ENCODE measurements around the gene SMYD3. TPM values are rescaled to one million over a fixed set of nuclear protein-coding genes. Genes with fewer than 3 reads are reported as not detected.

SMYD3 gene
- total RNA-seq, 3 donors from 2014 or later, result 16.8 to 28.8 (median 19.5) TPM

GRCh38 chr1:245797592-245798348, 709.3 kb downstream of the SMYD3 start:
- TF ChIP-seq POLR2A (IDR thresholded peaks at IDR 0.05) (no peak), POLR2AphosphoS5 (IDR thresholded peaks at IDR 0.05) (no peak), CTCF (IDR thresholded peaks at IDR 0.05) (no peak)
- DNase-seq (ENCODE audit: low spot score in 2 of 2), result no peak
- intact Hi-C loops (cut with DNase I; ENCODE audit: low total_unique reads), result no loop called here

GRCh38 chr1:245791410-245792312, 715.4 kb downstream of the SMYD3 start:
- no peaks in the 10 kb centered on the region for H3K9me3 ChIP-seq
- no peaks in the 10 kb centered on the region for H3K27me3 ChIP-seq
- H3K4me1 ChIP-seq, result no peaks in the 10 kb centered on the region
- TF ChIP-seq CTCF (IDR thresholded peaks at IDR 0.05), result no peak
- TF ChIP-seq POLR2AphosphoS5 (IDR thresholded peaks at IDR 0.05), result no peak
- TF ChIP-seq POLR2A (IDR thresholded peaks at IDR 0.05), result no peak
- no peak overlapping the region for H3K4me3 ChIP-seq
- H3K27ac ChIP-seq, result no peak overlapping the region
- DNase-seq (ENCODE audit: low spot score in 2 of 2), result no peak
- intact Hi-C loops (cut with DNase I; ENCODE audit: low total_unique reads), result no loop called here
- no peaks in the 10 kb centered on the region for H3K36me3 ChIP-seq

More at GRCh38 chr1:245797592-245798348, 709.3 kb downstream of the SMYD3 start:
- Histone ChIP-seq H3K27ac (no peak overlapping the region), H3K4me3 (no peak overlapping the region), H3K9me3 (no peaks in the 10 kb centered on the region), H3K36me3 (no peaks in the 10 kb centered on the region), H3K27me3 (no peaks in the 10 kb centered on the region), H3K4me1 (no peaks in the 10 kb centered on the region)

GRCh38 chr1:245790441-245790840, 716.6 kb downstream of the SMYD3 start:
- Histone ChIP-seq H3K36me3 (no peaks in the 10 kb centered on the region), H3K27me3 (no peaks in the 10 kb centered on the region), H3K4me1 (no peaks in the 10 kb centered on the region), H3K4me3 (no peak overlapping the region), H3K27ac (no peak overlapping the region), H3K9me3 (no peaks in the 10 kb centered on the region)
- no peak for TF ChIP-seq CTCF (IDR thresholded peaks at IDR 0.05)
- TF ChIP-seq POLR2A (IDR thresholded peaks at IDR 0.05), result no peak
- no peak for TF ChIP-seq POLR2AphosphoS5 (IDR thresholded peaks at IDR 0.05)
- DNase-seq (ENCODE audit: low spot score in 2 of 2), result no peak
- intact Hi-C loops (cut with DNase I; ENCODE audit: low total_unique reads), result no loop called here

GRCh38 chr1:245788886-245789285, 718.2 kb downstream of the SMYD3 start:
- no peaks in the 10 kb centered on the region for H3K27me3 ChIP-seq
- no peak overlapping the region for H3K4me3 ChIP-seq
- DNase-seq (ENCODE audit: low spot score in 2 of 2), result no peak
- H3K36me3 ChIP-seq, result no peaks in the 10 kb centered on the region
- H3K27ac ChIP-seq, result peak overlapping the region in 1 of 2 donors; percentile 7
- H3K4me1 ChIP-seq, result no peaks in the 10 kb centered on the region
- intact Hi-C loops (cut with DNase I; ENCODE audit: low total_unique reads), result no loop called here
- TF ChIP-seq CTCF (IDR thresholded peaks at IDR 0.05), result no peak
- TF ChIP-seq POLR2A (IDR thresholded peaks at IDR 0.05), result no peak
- no peak for TF ChIP-seq POLR2AphosphoS5 (IDR thresholded peaks at IDR 0.05)
- no peaks in the 10 kb centered on the region for H3K9me3 ChIP-seq

GRCh38 chr1:245788269-245788668, 718.8 kb downstream of the SMYD3 start:
- TF ChIP-seq POLR2AphosphoS5 (IDR thresholded peaks at IDR 0.05) (peak in 1 of 3 donors; percentile 37), POLR2A (IDR thresholded peaks at IDR 0.05) (no peak), CTCF (IDR thresholded peaks at IDR 0.05) (no peak)
- Histone ChIP-seq H3K27ac (peak overlapping the region in 1 of 2 donors; percentile 7), H3K4me1 (no peaks in the 10 kb centered on the region), H3K9me3 (no peaks in the 10 kb centered on the region), H3K36me3 (no peaks in the 10 kb centered on the region), H3K27me3 (no peaks in the 10 kb centered on the region), H3K4me3 (no peak overlapping the region)
- DNase-seq (ENCODE audit: low spot score in 2 of 2), result no peak
- intact Hi-C loops (cut with DNase I; ENCODE audit: low total_unique reads), result no loop called here
